PC-9 (cell line): ENCODE results near the gene ROPN1B. TPM values are rescaled to one million over a fixed set of nuclear protein-coding genes. Genes with fewer than 3 reads are reported as not detected.

Experiments
- BruUV-seq: library from RNA; stranded (reverse); fragments of 400-500 nt; replicated peaks from 2 replicates; lab custom pipeline; 2021; lab: Mats Ljungman, UMichigan
- CTCF ChIA-PET: fragments of 300-600 bp; sonication (Branson Sonifier 250); formaldehyde crosslinking; loops from one replicate; lab custom pipeline; 2022; ENCODE audit warnings: antibody characterized with exemption; lab: Charles Lee
- POLR2A ChIA-PET: fragments of 300-600 bp; sonication (Branson Sonifier 250); formaldehyde crosslinking; loops from one replicate; lab custom pipeline; 2022; ENCODE audit warnings: antibody characterized with exemption; ENCODE audit not compliant: unreplicated experiment; lab: Charles Lee
- DNase-seq, 2 experiments: peaks; one replicate each; pipeline versions ENCODE4 v3.0.0 to v3.0.0-alpha.2; 2015 to 2022; ENCODE audit warnings: mixed read lengths in 1 of 2
- H2AFZ ChIP-seq: fragments of 200-600 bp; sonication (generic); 2 replicates; pipeline ENCODE4 v1.8.1; 2017; ENCODE audit warnings: antibody characterized with exemption
- H3F3A ChIP-seq: fragments of 200-600 bp; sonication (generic); 2 replicates; pipeline ENCODE4 v1.8.1; 2017; ENCODE audit warnings: antibody characterized with exemption, mild to moderate bottlenecking, low read depth; ENCODE audit not compliant: insufficient read depth
- H3K27ac ChIP-seq: fragments of 200-600 bp; sonication (generic); 2 replicates; pipeline ENCODE4 v1.6.1; 2016; ENCODE audit warnings: mixed run types
- H3K27me3 ChIP-seq: fragments of 200-600 bp; sonication (generic); 2 replicates; pipeline ENCODE4 v1.6.1; 2016; ENCODE audit warnings: low read depth, mixed run types; ENCODE audit not compliant: insufficient read depth
- H3K36me3 ChIP-seq: fragments of 200-600 bp; sonication (generic); 2 replicates; pipeline ENCODE4 v1.6.1; 2016; ENCODE audit warnings: low read depth, mixed run types
- H3K4me1 ChIP-seq: fragments of 200-600 bp; sonication (generic); replicated peaks from 2 replicates; pipeline ENCODE4 v1.6.1; 2016; ENCODE audit warnings: mixed run types; ENCODE audit not compliant: insufficient read depth
- H3K4me2 ChIP-seq: fragments of 200-600 bp; sonication (generic); 2 replicates; pipeline ENCODE4 v1.6.1; 2017; ENCODE audit warnings: mixed run types
- H3K4me3 ChIP-seq: fragments of 200-600 bp; sonication (generic); 2 replicates; pipeline ENCODE4 v1.6.1; 2016; ENCODE audit warnings: mixed run types
- H3K79me2 ChIP-seq: fragments of 200-600 bp; sonication (generic); 2 replicates; pipeline ENCODE4 v1.6.1; 2017; ENCODE audit warnings: low read depth, mixed run types
- H3K9me2 ChIP-seq: fragments of 200-600 bp; sonication (generic); 2 replicates; pipeline ENCODE4 v1.8.1; 2017; ENCODE audit warnings: mild to moderate bottlenecking; ENCODE audit not compliant: insufficient read depth
- H3K9me3 ChIP-seq: fragments of 200-600 bp; sonication (generic); 2 replicates; pipeline ENCODE4 v1.8.1; 2016; ENCODE audit warnings: low read depth; ENCODE audit not compliant: insufficient read depth
- H4K20me1 ChIP-seq: fragments of 200-600 bp; sonication (generic); 2 replicates; pipeline ENCODE4 v1.8.1; 2017; ENCODE audit not compliant: insufficient read depth
- CTCF ChIP-seq: fragments of 200-600 bp; sonication (generic); conservative IDR thresholded peaks from 2 replicates; pipeline ENCODE4 v1.6.1; 2017; ENCODE audit warnings: mixed run types, antibody characterized with exemption, mild to moderate bottlenecking, moderate library complexity
- EZH2 ChIP-seq: fragments of 200-600 bp; sonication (generic); IDR thresholded peaks from 2 replicates; pipeline ENCODE4 v1.8.0; 2017; ENCODE audit warnings: antibody characterized with exemption, low read depth
- intact Hi-C: fragments of 100-400 bp; cut with micrococcal nuclease; formaldehyde crosslinking; loops from one replicate; pipeline ENCODE4 v1.10.0; 2022; ENCODE audit not compliant: unreplicated experiment
- total RNA-seq: library from RNA; stranded (reverse); gene quantifications from 2 replicates; pipeline ENCODE4 v1.2.3, GENCODE V29; 2021

ROPN1B gene
- total RNA-seq, 1 experiment from 2014 or later, result 0.85 TPM

GRCh38 chr3:126005951-126006350, 37.0 kb downstream of the ROPN1B start:
- no peak overlapping the region for H3K4me3 ChIP-seq
- ChIA-PET CTCF (no interaction called here), POLR2A (no interaction called here)
- no peaks in the 10 kb centered on the region for H3K27me3 ChIP-seq
- no peaks in the 10 kb centered on the region for H4K20me1 ChIP-seq
- no peaks in the 10 kb centered on the region for H3F3A ChIP-seq
- no peak overlapping the region for H2AFZ ChIP-seq
- H3K9me2 ChIP-seq, result no peaks in the 10 kb centered on the region
- H3K27ac ChIP-seq, result no peak overlapping the region
- H3K9me3 ChIP-seq, result no peaks in the 10 kb centered on the region; the same call in 1 of the 2 replicates
- DNase-seq, result no peak
- TF ChIP-seq EZH2 (no peak), CTCF (no peak)
- H3K36me3 ChIP-seq, result no peaks in the 10 kb centered on the region
- no peaks in the 10 kb centered on the region for H3K4me1 ChIP-seq
- H3K79me2 ChIP-seq, result no peaks in the 10 kb centered on the region
- H3K4me2 ChIP-seq, result no peak overlapping the region
- intact Hi-C loops, result no loop called here
- no TSS peak for BruUV-seq

- Histone ChIP-seq H3F3A (no peaks in the 10 kb centered on the region), H3K9me2 (no peaks in the 10 kb centered on the region), H3K4me2 (no peak overlapping the region), H3K27me3 (no peaks in the 10 kb centered on the region), H3K9me3 (no peaks in the 10 kb centered on the region), H4K20me1 (no peaks in the 10 kb centered on the region), H3K4me1 (no peaks in the 10 kb centered on the region), H3K79me2 (no peaks in the 10 kb centered on the region), H3K4me3 (no peak overlapping the region), H3K27ac (no peak overlapping the region), H3K36me3 (no peaks in the 10 kb centered on the region), H2AFZ (no peak overlapping the region)
- ChIA-PET POLR2A (no interaction called here), CTCF (no interaction called here)
- no peak for DNase-seq
- TF ChIP-seq CTCF (no peak), EZH2 (no peak)
- intact Hi-C loops, result no loop called here
- no TSS peak for BruUV-seq
Observed at GRCh38 chr3:126008219-126008618, 39.2 kb downstream of the ROPN1B start.

- intact Hi-C loops, result no loop called here
- Histone ChIP-seq H3K4me3 (no peak overlapping the region), H3K79me2 (no peaks in the 10 kb centered on the region), H3K9me3 (no peaks in the 10 kb centered on the region), H3K4me1 (no peaks in the 10 kb centered on the region), H3K4me2 (no peak overlapping the region), H3F3A (no peaks in the 10 kb centered on the region), H3K27ac (no peak overlapping the region), H4K20me1 (no peaks in the 10 kb centered on the region), H3K9me2 (no peaks in the 10 kb centered on the region), H3K27me3 (no peaks in the 10 kb centered on the region), H3K36me3 (no peaks in the 10 kb centered on the region), H2AFZ (no peak overlapping the region)
- no peak for DNase-seq
- no TSS peak for BruUV-seq
- POLR2A ChIA-PET, result no interaction called here
- TF ChIP-seq CTCF (no peak), EZH2 (no peak)
- CTCF ChIA-PET, result no interaction called here
Observed at GRCh38 chr3:126009181-126009580, 40.2 kb downstream of the ROPN1B start.
